SK-N-SH (cell line): Measurements from ENCODE around the gene C4orf54. TPM values are rescaled to one million over a fixed set of nuclear protein-coding genes. Genes with fewer than 3 reads are reported as not detected.

ENCODE experiments used
- CTCF ChIA-PET: fragments of 300-600, 350-600 bp; formaldehyde crosslinking; extraction: SDS; loops from one replicate; lab custom pipeline; 2021; lab: Yijun Ruan, JAX
- POLR2A ChIA-PET: fragments of 350-600 bp; sonication (Branson Sonifier 250); formaldehyde crosslinking; extraction: SDS; loops from one replicate; lab custom pipeline; 2020; ENCODE audit warnings: antibody characterized with exemption, inconsistent platforms; lab: Yijun Ruan, JAX
- DNase-seq: peaks from one replicate; pipeline ENCODE4 v3.0.0; 2012
- H2AFZ ChIP-seq: fragments of 200-600 bp; sonication (generic); 2 replicates; pipeline ENCODE4 v1.8.1; 2016; ENCODE audit warnings: antibody characterized with exemption, mild to moderate bottlenecking, low read depth
- H3F3A ChIP-seq: fragments of 200-600 bp; sonication (generic); replicated peaks from 2 replicates; pipeline ENCODE3; 2016; ENCODE audit warnings: antibody characterized with exemption, mild to moderate bottlenecking; ENCODE audit not compliant: insufficient read depth
- H3K27ac ChIP-seq, 2 experiments: fragments of 200-500 bp in 1 of 2; fragments of 200-600 bp in 1 of 2; sonication (Bioruptor generic) in 1 of 2; sonication (generic), shearing (Covaris generic) in 1 of 2; 2 replicates each; pipeline versions ENCODE4 v1.5.1 to v1.6.1; 2014 to 2016; ENCODE audit warnings: low read depth in 2 of 2, inconsistent platforms in 1 of 2, low read length in 1 of 2, mild to moderate bottlenecking in 1 of 2, mixed read lengths in 1 of 2
- H3K27me3 ChIP-seq: fragments of 200-600 bp; sonication (generic), shearing (Covaris generic); 2 replicates; pipeline ENCODE4 v1.6.1; 2016; ENCODE audit warnings: mixed run types; ENCODE audit not compliant: insufficient read depth
- H3K36me3 ChIP-seq, 2 experiments: fragments of 200-500 bp in 1 of 2; fragments of 200-600 bp in 1 of 2; sonication (Bioruptor generic) in 1 of 2; sonication (generic) in 1 of 2; replicated peaks in 1 of 2; 2 replicates each; pipeline versions ENCODE3 to v1.5.1; 2014 to 2016; ENCODE audit warnings: low read length in 1 of 2, mild to moderate bottlenecking in 1 of 2; ENCODE audit not compliant: insufficient read depth in 2 of 2, control insufficient read depth in 1 of 2
- H3K4me1 ChIP-seq, 2 experiments: fragments of 200-500 bp in 1 of 2; fragments of 200-600 bp in 1 of 2; sonication (Bioruptor generic) in 1 of 2; sonication (generic), shearing (Covaris generic) in 1 of 2; 2 replicates each; pipeline versions ENCODE4 v1.5.1 to v1.6.1; 2014 to 2016; ENCODE audit warnings: low read depth in 1 of 2, low read length in 1 of 2, mixed run types in 1 of 2; ENCODE audit not compliant: insufficient read depth in 2 of 2, control insufficient read depth in 1 of 2
- H3K4me2 ChIP-seq: fragments of 200-600 bp; sonication (generic), shearing (Covaris generic); 2 replicates; pipeline ENCODE4 v1.6.1; 2017; ENCODE audit warnings: mixed run types
- H3K4me3 ChIP-seq, 2 experiments: fragments of 200-500 bp in 1 of 2; fragments of 200-600 bp in 1 of 2; sonication (Bioruptor generic) in 1 of 2; sonication (generic), shearing (Covaris generic) in 1 of 2; 2 replicates each; pipeline versions ENCODE4 v1.5.1 to v1.8.1; 2014 to 2016; ENCODE audit warnings: low read depth in 2 of 2, inconsistent platforms in 1 of 2, low read length in 1 of 2, mild to moderate bottlenecking in 1 of 2, mixed read lengths in 1 of 2, moderate library complexity in 1 of 2
- H3K79me2 ChIP-seq: fragments of 200-600 bp; sonication (generic); 2 replicates; pipeline ENCODE4 v1.8.1; 2017; ENCODE audit warnings: mild to moderate bottlenecking; ENCODE audit not compliant: insufficient read depth
- H3K9ac ChIP-seq: fragments of 200-600 bp; sonication (generic); 2 replicates; pipeline ENCODE4 v1.6.1; 2017; ENCODE audit warnings: mixed run types
- H3K9me2 ChIP-seq: fragments of 200-600 bp; sonication (generic); 2 replicates; pipeline ENCODE4 v1.6.1; 2017; ENCODE audit warnings: mixed run types
- H3K9me3 ChIP-seq: fragments of 200-600 bp; sonication (generic); 2 replicates; pipeline ENCODE4 v1.6.1; 2017; ENCODE audit warnings: mixed run types, mild to moderate bottlenecking, moderate library complexity
- H4K20me1 ChIP-seq: fragments of 200-600 bp; sonication (generic); 2 replicates; pipeline ENCODE4 v1.6.1; 2017; ENCODE audit warnings: mild to moderate bottlenecking, mixed run types; ENCODE audit not compliant: insufficient read depth
- ELF1 ChIP-seq: IDR thresholded peaks from 2 replicates; pipeline ENCODE4 v1.4.0; 2012
- EP300 ChIP-seq, 2 experiments: IDR thresholded peaks; 2 replicates each; pipeline versions ENCODE4 v1.4.0 to v1.6.1; 2012; ENCODE audit warnings: borderline replicate concordance in 1 of 2, low read depth in 1 of 2, low read length in 1 of 2
- EZH2phosphoT487 ChIP-seq: fragments of 200-600 bp; sonication (generic); IDR thresholded peaks from 2 replicates; pipeline ENCODE4 v1.6.1; 2017; ENCODE audit warnings: low read depth, mixed run types, mild to moderate bottlenecking, antibody characterized with exemption, moderate library complexity, borderline replicate concordance
- FOSL2 ChIP-seq: IDR thresholded peaks from 2 replicates; pipeline ENCODE4 v1.4.0; 2012; ENCODE audit warnings: low read depth, mild to moderate bottlenecking, moderate library complexity, borderline replicate concordance
- GATA2 ChIP-seq: sonication (generic); formaldehyde crosslinking; IDR thresholded peaks from 2 replicates; pipeline ENCODE4 v1.5.0; 2020; ENCODE audit warnings: mild to moderate bottlenecking, missing genetic modification reagents
- JUND ChIP-seq: IDR thresholded peaks from 2 replicates; pipeline ENCODE4 v1.4.0; 2012
- NFIC ChIP-seq: IDR thresholded peaks from 2 replicates; pipeline ENCODE4 v1.4.0; 2012; ENCODE audit warnings: borderline replicate concordance
- NRF1 ChIP-seq: IDR thresholded peaks from 2 replicates; pipeline ENCODE4 v1.6.1; 2012; ENCODE audit warnings: low read depth, mild to moderate bottlenecking, low read length
- POLR2AphosphoS5 ChIP-seq: IDR thresholded peaks from 2 replicates; pipeline ENCODE4 v1.6.1; 2012; ENCODE audit warnings: low read depth, low read length
- RCOR1 ChIP-seq: fragments of 150-350 bp; IDR thresholded peaks from 2 replicates; pipeline ENCODE4 v1.6.1; 2017; ENCODE audit warnings: antibody characterized with exemption, low read length
- RXRA ChIP-seq: IDR thresholded peaks from 2 replicates; pipeline ENCODE4 v1.4.0; 2012; ENCODE audit warnings: low read depth, mild to moderate bottlenecking, borderline replicate concordance
- SIN3A ChIP-seq: IDR thresholded peaks from 2 replicates; pipeline ENCODE4 v1.6.1; 2012; ENCODE audit warnings: low read depth, mild to moderate bottlenecking, low read length, moderate library complexity, borderline replicate concordance
- TCF12 ChIP-seq: IDR thresholded peaks from 2 replicates; pipeline ENCODE4 v1.4.0; 2012
- TEAD4 ChIP-seq: IDR thresholded peaks from 2 replicates; pipeline ENCODE4 v1.4.0; 2012; ENCODE audit warnings: mild to moderate bottlenecking, borderline replicate concordance; ENCODE audit not compliant: insufficient read depth
- WGBS: methylation state at CpG from one replicate; pipeline ENCODE4 v1.1.6; 2017; ENCODE audit warnings: low lambda C conversion rate; 5-methylcytosine and 5-hydroxymethylcytosine counted together
- polyA plus RNA-seq, 3 experiments: library from polyadenylated mRNA; depleted of rRNA; stranded (reverse); fragments of >200 nt; gene quantifications; 2 replicates each; pipeline ENCODE4 v1.2.3, GENCODE V29; 2012
- TF ChIP-seq, protein P1 (sequence below): fragments of 200-600 bp; sonication (generic); IDR thresholded peaks from 2 replicates; pipeline ENCODE4 v1.6.1; 2017; ENCODE audit warnings: antibody characterized with exemption, mild to moderate bottlenecking, moderate library complexity
- TF ChIP-seq, protein P2 (sequence below): fragments of 150-350 bp; IDR thresholded peaks from 2 replicates; pipeline ENCODE4 v1.6.1; 2016; ENCODE audit warnings: mild to moderate bottlenecking, low read depth, low read length
- TF ChIP-seq, protein P3 (sequence below): IDR thresholded peaks from 2 replicates; pipeline ENCODE4; 2012
- TF ChIP-seq, protein P4 (sequence below): IDR thresholded peaks from 2 replicates; pipeline ENCODE4 v1.4.0; 2012; ENCODE audit warnings: low read depth, borderline replicate concordance
- TF ChIP-seq, protein P5 (sequence below): IDR thresholded peaks from 2 replicates; pipeline ENCODE4 v1.4.0; 2012; ENCODE audit warnings: low read depth, borderline replicate concordance

C4orf54 gene
- polyA plus RNA-seq, 1 of the 3 experiments (the other 2 are of a cell fraction): not detected

DNA sequence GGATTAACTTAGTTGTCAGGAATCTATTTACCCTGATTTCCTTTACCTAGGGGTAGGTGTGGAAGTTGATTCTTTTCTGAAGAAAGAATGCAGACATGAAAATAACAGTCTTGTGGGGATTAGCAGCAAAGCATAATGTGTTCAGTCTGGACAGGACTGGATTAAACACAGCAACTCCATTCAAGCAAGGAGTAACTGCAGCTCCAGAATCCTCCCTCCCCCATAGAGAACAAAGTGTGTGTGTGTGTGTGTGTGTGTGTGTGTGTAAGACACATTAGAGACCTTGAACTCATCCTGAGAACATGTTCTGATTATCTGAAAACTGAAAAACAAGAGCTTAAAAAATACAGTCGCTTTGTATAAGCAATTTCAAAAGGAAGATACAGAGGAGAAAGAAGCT, 9.3 kb downstream of the C4orf54 start:
- Histone ChIP-seq H3K9me2 (no peaks in the 10 kb centered on the region), H3K36me3 (no peaks in the 10 kb centered on the region), H3K27ac (no peak overlapping the region), H3K4me1 (no peaks in the 10 kb centered on the region), H3K9ac (no peak overlapping the region), H3K4me3 (no peak overlapping the region), H3K27me3 (no peaks in the 10 kb centered on the region), H3F3A (no peaks in the 10 kb centered on the region), H3K4me2 (no peak overlapping the region), H4K20me1 (no peaks in the 10 kb centered on the region), H3K9me3 (no peaks in the 10 kb centered on the region), H3K79me2 (no peaks in the 10 kb centered on the region), H2AFZ (no peak overlapping the region)
- 48% methylated on average over 1 of the region's 1 CpG for WGBS
- ChIA-PET POLR2A (no interaction called here), CTCF (interaction anchor here (1.3 kb wide), 2 partner anchors 12 to 237 kb away, joined by 5 read pairs; no protein-coding TSS in a partner anchor)
- TF ChIP-seq, protein P1, sequence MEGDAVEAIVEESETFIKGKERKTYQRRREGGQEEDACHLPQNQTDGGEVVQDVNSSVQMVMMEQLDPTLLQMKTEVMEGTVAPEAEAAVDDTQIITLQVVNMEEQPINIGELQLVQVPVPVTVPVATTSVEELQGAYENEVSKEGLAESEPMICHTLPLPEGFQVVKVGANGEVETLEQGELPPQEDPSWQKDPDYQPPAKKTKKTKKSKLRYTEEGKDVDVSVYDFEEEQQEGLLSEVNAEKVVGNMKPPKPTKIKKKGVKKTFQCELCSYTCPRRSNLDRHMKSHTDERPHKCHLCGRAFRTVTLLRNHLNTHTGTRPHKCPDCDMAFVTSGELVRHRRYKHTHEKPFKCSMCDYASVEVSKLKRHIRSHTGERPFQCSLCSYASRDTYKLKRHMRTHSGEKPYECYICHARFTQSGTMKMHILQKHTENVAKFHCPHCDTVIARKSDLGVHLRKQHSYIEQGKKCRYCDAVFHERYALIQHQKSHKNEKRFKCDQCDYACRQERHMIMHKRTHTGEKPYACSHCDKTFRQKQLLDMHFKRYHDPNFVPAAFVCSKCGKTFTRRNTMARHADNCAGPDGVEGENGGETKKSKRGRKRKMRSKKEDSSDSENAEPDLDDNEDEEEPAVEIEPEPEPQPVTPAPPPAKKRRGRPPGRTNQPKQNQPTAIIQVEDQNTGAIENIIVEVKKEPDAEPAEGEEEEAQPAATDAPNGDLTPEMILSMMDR: no peak
- TF ChIP-seq POLR2AphosphoS5 (no peak), FOSL2 (no peak), NRF1 (no peak), NFIC (no peak), RCOR1 (no peak), SIN3A (no peak), RXRA (no peak), TCF12 (no peak), ELF1 (no peak)
- TF ChIP-seq, protein P2, sequence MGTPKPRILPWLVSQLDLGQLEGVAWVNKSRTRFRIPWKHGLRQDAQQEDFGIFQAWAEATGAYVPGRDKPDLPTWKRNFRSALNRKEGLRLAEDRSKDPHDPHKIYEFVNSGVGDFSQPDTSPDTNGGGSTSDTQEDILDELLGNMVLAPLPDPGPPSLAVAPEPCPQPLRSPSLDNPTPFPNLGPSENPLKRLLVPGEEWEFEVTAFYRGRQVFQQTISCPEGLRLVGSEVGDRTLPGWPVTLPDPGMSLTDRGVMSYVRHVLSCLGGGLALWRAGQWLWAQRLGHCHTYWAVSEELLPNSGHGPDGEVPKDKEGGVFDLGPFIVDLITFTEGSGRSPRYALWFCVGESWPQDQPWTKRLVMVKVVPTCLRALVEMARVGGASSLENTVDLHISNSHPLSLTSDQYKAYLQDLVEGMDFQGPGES: no peak
- TF ChIP-seq, protein P3, sequence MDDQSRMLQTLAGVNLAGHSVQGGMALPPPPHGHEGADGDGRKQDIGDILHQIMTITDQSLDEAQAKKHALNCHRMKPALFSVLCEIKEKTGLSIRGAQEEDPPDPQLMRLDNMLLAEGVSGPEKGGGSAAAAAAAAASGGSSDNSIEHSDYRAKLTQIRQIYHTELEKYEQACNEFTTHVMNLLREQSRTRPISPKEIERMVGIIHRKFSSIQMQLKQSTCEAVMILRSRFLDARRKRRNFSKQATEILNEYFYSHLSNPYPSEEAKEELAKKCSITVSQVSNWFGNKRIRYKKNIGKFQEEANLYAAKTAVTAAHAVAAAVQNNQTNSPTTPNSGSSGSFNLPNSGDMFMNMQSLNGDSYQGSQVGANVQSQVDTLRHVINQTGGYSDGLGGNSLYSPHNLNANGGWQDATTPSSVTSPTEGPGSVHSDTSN: no peak
- TF ChIP-seq, protein P4, sequence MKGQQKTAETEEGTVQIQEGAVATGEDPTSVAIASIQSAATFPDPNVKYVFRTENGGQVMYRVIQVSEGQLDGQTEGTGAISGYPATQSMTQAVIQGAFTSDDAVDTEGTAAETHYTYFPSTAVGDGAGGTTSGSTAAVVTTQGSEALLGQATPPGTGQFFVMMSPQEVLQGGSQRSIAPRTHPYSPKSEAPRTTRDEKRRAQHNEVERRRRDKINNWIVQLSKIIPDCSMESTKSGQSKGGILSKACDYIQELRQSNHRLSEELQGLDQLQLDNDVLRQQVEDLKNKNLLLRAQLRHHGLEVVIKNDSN: no peak
- DNase-seq: no peak

DNA sequence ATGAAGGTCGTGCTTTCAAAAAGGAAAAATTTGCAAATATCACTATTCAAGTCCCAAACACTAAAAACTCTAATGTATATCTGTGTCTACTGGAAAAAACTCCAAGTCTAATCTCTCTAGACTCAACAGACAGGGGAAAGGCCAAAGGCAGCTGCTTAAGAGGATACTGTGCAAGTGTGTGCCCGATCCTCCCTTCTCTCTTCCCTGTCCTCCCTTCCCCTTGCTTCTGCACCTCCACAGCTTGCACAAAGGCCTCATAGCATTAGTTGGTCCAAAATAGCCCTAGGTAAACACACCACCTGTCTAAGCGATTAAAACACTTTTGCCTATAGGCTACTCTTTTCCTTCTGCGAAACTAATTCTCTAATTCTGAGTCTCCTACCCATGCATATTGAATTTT, 10.6 kb downstream of the C4orf54 start:
- no peaks in the 10 kb centered on the region for H3K36me3 ChIP-seq
- H3K79me2 ChIP-seq: no peaks in the 10 kb centered on the region
- no peak overlapping the region for H3K9ac ChIP-seq
- no peaks in the 10 kb centered on the region for H3K27me3 ChIP-seq
- POLR2A ChIA-PET: no interaction called here
- H2AFZ ChIP-seq: no peak overlapping the region
- no peaks in the 10 kb centered on the region for H3F3A ChIP-seq
- H3K9me2 ChIP-seq: no peaks in the 10 kb centered on the region
- no peaks in the 10 kb centered on the region for H3K9me3 ChIP-seq
- no peak overlapping the region for H3K27ac ChIP-seq
- CTCF ChIA-PET: no interaction called here
- no peaks in the 10 kb centered on the region for H4K20me1 ChIP-seq
- H3K4me3 ChIP-seq: no peak overlapping the region
- H3K4me2 ChIP-seq: no peak overlapping the region
- WGBS: 54% methylated on average over 4 of the region's 4 CpGs
- DNase-seq: no peak
- peaks cover 0 to 3% of the 10 kb centered on the region in 2 experiments; a peak in 1 of 4 replicates for H3K4me1 ChIP-seq
- TF ChIP-seq, protein P1: no peak
- TF ChIP-seq GATA2 (no peak), NFIC (no peak), JUND (no peak), TCF12 (no peak), RXRA (no peak), EZH2phosphoT487 (no peak), EP300 (IDR thresholded peaks at IDR 0.05; ENCODE audit: borderline replicate concordance in 1 of 2, low read depth in 1 of 2, low read length in 1 of 2) (no peak), SIN3A (no peak), TEAD4 (no peak)
- TF ChIP-seq, protein P5, sequence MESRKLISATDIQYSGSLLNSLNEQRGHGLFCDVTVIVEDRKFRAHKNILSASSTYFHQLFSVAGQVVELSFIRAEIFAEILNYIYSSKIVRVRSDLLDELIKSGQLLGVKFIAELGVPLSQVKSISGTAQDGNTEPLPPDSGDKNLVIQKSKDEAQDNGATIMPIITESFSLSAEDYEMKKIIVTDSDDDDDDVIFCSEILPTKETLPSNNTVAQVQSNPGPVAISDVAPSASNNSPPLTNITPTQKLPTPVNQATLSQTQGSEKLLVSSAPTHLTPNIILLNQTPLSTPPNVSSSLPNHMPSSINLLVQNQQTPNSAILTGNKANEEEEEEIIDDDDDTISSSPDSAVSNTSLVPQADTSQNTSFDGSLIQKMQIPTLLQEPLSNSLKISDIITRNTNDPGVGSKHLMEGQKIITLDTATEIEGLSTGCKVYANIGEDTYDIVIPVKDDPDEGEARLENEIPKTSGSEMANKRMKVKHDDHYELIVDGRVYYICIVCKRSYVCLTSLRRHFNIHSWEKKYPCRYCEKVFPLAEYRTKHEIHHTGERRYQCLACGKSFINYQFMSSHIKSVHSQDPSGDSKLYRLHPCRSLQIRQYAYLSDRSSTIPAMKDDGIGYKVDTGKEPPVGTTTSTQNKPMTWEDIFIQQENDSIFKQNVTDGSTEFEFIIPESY: no peak
